ENCODE results near the gene ISYNA1. TPM values are rescaled to one million over a fixed set of nuclear protein-coding genes. Genes with fewer than 3 reads are reported as not detected.

The ISYNA1 gene
- total and polyA plus RNA-seq, 4 donors: 14.7 to 56.7 (median 25.0) TPM

DNA sequence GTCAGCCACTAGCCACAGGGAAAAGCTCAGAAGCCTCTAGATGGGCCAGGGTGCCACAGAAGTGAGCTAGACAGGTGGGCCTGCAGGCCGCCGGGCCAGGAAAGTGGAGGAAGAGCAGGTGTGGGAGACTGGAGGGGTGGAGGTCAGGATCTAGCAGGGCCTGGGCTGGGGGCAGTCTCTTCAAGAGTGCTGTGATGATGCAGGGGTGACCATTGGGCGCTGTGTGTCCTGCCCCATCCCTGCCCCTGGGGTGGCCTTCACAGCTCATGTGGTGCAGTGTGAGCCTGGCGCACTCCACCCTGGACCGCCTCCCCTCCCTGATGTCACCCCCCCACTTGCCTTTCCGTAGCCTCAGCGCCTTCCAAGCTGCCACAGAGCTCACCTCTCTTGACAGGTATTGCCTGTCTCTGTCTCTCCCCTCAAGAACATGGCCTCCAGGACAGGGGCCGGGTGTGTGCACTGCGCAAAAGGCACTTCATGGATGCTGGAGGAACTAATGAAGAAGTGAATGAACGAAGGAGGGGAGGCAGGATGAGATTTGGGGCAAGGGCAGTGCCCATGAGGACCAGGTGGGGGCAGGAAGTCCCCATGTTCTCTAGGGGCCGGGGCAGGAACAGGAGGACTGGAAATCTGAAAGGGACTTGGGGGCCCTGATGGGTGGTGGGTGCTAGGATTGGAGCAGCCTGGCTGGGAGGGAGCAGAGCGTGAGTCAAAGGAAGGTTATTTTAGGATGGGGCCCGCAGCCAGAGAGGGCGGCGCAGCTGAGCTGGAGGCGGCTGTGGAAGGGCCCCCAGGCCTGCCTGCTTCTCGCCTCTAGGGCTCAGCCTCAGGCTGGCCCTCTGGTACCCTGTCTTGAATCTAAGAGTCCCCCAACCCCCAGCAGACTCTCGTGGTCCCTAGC is 12.2 kb downstream of the ISYNA1 start:
- H3K4me3 ChIP-seq: no peak overlapping the region
- 78 to 84% methylated on average over 17 to 18 of the region's 18 CpGs for WGBS, 2 donors
- peaks cover 0 to 30% (median 16%) of the 10 kb centered on the region in 5 donors for H3K4me1 ChIP-seq (ENCODE audit: control insufficient read depth in 5 of 5, insufficient read depth in 5 of 5, low read length in 5 of 5)
- DNase-seq (no peak), ATAC-seq (ENCODE audit: insufficient read depth, low FRiP score) (no peak)
- no peaks in the 10 kb centered on the region for H3K27me3 ChIP-seq (ENCODE audit: control insufficient read depth in 3 of 3, insufficient read depth in 3 of 3, low read length in 2 of 3)
- TF ChIP-seq, protein P1, sequence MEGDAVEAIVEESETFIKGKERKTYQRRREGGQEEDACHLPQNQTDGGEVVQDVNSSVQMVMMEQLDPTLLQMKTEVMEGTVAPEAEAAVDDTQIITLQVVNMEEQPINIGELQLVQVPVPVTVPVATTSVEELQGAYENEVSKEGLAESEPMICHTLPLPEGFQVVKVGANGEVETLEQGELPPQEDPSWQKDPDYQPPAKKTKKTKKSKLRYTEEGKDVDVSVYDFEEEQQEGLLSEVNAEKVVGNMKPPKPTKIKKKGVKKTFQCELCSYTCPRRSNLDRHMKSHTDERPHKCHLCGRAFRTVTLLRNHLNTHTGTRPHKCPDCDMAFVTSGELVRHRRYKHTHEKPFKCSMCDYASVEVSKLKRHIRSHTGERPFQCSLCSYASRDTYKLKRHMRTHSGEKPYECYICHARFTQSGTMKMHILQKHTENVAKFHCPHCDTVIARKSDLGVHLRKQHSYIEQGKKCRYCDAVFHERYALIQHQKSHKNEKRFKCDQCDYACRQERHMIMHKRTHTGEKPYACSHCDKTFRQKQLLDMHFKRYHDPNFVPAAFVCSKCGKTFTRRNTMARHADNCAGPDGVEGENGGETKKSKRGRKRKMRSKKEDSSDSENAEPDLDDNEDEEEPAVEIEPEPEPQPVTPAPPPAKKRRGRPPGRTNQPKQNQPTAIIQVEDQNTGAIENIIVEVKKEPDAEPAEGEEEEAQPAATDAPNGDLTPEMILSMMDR (IDR thresholded peaks at IDR 0.05; ENCODE audit: control extremely low read depth, extremely low read depth): no peak
- peak overlapping the region; percentile 14 to 44 for H3K27ac ChIP-seq (ENCODE audit: low read depth in 1 of 2, low read length in 1 of 2)
- H3K36me3 ChIP-seq (ENCODE audit: control insufficient read depth in 4 of 4, insufficient read depth in 4 of 4, low read length in 4 of 4): peaks cover 0 to 8% (median 0%) of the 10 kb centered on the region in 4 donors
- no peaks in the 10 kb centered on the region for H3K9me3 ChIP-seq (ENCODE audit: control insufficient read depth in 4 of 4, insufficient read depth in 3 of 4, low read length in 3 of 4)
- no peak overlapping the region for H3K9ac ChIP-seq (ENCODE audit: insufficient read depth in 1 of 2, low read length in 2 of 2)

DNA sequence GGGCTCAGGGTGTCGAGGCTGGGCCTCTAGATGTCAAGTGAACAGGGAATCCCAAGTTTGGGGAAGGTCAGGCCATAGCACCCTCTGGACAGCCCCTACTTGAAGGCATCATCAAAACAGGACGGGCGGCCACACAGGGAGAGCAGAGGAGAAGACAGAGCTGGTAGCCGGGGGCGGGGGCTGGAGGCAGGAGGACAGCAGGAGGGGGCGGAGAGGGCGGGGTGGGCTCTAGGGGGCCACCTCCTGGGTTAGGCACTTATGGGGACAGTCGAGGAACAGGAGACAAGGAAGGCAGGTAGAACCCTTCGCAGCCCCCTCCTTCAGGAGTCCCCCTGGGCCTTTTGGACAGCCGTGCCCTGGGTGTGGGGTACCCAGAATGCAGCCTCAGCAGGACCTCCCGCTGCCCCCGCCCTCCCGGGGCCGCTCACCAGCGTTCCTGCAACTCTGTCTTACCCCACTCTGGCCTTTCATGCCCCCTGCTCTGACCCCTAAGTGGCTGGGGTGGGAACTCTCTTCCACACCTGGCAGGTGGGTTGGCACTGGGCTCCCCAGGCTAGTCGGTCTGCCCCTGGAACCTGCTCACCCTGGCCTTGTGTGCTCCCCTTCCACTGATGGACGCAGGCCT is 12.9 kb downstream of the ISYNA1 start:
- no peak overlapping the region for H3K4me3 ChIP-seq
- no peaks in the 10 kb centered on the region for H3K9me3 ChIP-seq (ENCODE audit: control insufficient read depth in 4 of 4, insufficient read depth in 3 of 4, low read length in 3 of 4)
- no peak overlapping the region for H3K27ac ChIP-seq (ENCODE audit: low read depth in 1 of 2, low read length in 1 of 2)
- H3K27me3 ChIP-seq (ENCODE audit: control insufficient read depth in 3 of 3, insufficient read depth in 3 of 3, low read length in 2 of 3): no peaks in the 10 kb centered on the region
- H3K9ac ChIP-seq (ENCODE audit: insufficient read depth in 1 of 2, low read length in 2 of 2): no peak overlapping the region
- ATAC-seq (ENCODE audit: insufficient read depth, low FRiP score) (no peak), DNase-seq (no peak)
- TF ChIP-seq, protein P1 (IDR thresholded peaks at IDR 0.05; ENCODE audit: control extremely low read depth, extremely low read depth): no peak
- peaks cover 0 to 36% (median 21%) of the 10 kb centered on the region in 5 donors for H3K4me1 ChIP-seq (ENCODE audit: control insufficient read depth in 5 of 5, insufficient read depth in 5 of 5, low read length in 5 of 5)
- 88 to 93% methylated on average over 15 to 17 of the region's 17 CpGs for whole genome bisulfite sequencing, 2 donors
- H3K36me3 ChIP-seq (ENCODE audit: control insufficient read depth in 4 of 4, insufficient read depth in 4 of 4, low read length in 4 of 4): peaks cover 0 to 6% (median 0%) of the 10 kb centered on the region in 4 donors

DNA sequence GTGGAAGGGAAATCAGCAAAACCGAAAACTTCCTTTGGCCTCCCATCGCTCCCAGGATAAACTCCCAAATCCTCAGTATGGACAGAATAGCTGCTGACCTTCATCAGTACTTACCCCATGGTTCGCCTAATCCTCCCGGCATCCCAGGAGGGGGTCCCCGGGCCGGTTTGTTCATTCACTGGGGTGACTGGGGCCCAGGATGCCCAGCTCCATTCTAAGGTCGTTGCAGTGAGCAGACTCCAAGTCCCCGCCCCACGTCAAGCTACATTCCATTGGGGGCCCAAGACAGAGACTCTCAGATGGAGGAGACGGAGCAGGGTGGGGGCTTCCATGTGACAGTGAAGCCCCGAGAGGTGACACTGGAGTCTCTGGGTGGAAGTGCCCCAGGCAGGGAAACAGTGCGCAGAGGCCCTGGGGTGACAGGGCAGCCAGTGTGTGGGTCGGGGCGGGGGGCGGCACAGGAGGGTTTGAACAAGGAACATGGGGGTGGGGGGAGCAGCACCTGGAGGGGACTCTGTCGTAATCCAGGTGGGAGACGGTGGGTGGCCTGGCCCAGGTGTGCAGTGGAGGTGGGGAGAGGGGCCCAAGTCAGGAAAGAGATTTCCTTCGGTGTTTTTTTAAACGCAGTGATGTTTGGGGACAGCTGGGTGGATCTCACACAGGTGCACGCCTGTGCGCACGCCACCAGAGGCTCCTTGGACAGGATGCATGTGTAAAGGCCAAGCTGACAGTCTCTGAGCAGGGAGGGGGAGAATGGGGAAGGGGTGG is 13.6 kb downstream of the ISYNA1 start:
- H3K9ac ChIP-seq (ENCODE audit: insufficient read depth in 1 of 2, low read length in 2 of 2): no peak overlapping the region
- no peaks in the 10 kb centered on the region for H3K9me3 ChIP-seq (ENCODE audit: control insufficient read depth in 4 of 4, insufficient read depth in 3 of 4, low read length in 3 of 4)
- no peak overlapping the region for H3K4me3 ChIP-seq
- DNase-seq: no peak
- no peak overlapping the region for H3K27ac ChIP-seq (ENCODE audit: low read depth in 1 of 2, low read length in 1 of 2)
- H3K36me3 ChIP-seq (ENCODE audit: control insufficient read depth in 4 of 4, insufficient read depth in 4 of 4, low read length in 4 of 4): peaks cover 0 to 6% (median 0%) of the 10 kb centered on the region in 4 donors
- peaks cover 0 to 30% (median 14%) of the 10 kb centered on the region in 5 donors for H3K4me1 ChIP-seq (ENCODE audit: control insufficient read depth in 5 of 5, insufficient read depth in 5 of 5, low read length in 5 of 5)
- no peaks in the 10 kb centered on the region for H3K27me3 ChIP-seq (ENCODE audit: control insufficient read depth in 3 of 3, insufficient read depth in 3 of 3, low read length in 2 of 3)
- WGBS, 2 donors: 80 to 85% methylated on average over 22 of the region's 22 CpGs
- TF ChIP-seq, protein P1 (IDR thresholded peaks at IDR 0.05; ENCODE audit: control extremely low read depth, extremely low read depth): no peak
- no peak for ATAC-seq (ENCODE audit: insufficient read depth, low FRiP score)
